Stimulated activated CD4-positive, alpha-beta T cell treated with anti-CD3 and anti-CD28 coated beads, Interleukin-1b, Interleukin-23, amount 100 ng/mL, for 48 hours (primary cell): Measurements from ENCODE around the gene TNMD.

Source experiments
- DNase-seq: peaks from one replicate; pipeline ENCODE4 v3.0.0-alpha.2; 2020

The TNMD gene

GRCh38 chrX:100645106-100645505, 60.4 kb downstream of the TNMD start:
- DNase-seq: no peak

DNA sequence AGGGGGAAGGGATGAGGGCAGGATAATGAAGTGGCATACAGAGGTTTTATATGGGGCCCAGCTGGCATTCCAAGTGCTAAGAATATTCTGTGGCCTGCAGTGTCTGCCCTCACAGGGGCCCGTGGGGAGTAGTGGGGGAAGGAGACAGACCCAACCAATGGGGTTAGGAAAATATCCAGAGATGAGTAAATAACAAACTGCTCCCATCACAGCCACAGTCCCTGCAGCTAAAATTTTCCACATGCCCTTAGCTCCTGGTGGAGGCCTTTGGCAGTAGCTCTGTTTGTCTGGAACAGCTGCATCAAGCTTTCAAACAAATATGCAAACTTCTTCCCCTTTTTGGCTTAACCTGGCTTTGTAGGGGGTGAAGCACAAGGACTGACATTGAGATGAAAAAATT, 62.4 kb downstream of the TNMD start:
- no peak for DNase-seq

GRCh38 chrX:100647739-100648138, 63.0 kb downstream of the TNMD start:
- no peak for DNase-seq

DNA sequence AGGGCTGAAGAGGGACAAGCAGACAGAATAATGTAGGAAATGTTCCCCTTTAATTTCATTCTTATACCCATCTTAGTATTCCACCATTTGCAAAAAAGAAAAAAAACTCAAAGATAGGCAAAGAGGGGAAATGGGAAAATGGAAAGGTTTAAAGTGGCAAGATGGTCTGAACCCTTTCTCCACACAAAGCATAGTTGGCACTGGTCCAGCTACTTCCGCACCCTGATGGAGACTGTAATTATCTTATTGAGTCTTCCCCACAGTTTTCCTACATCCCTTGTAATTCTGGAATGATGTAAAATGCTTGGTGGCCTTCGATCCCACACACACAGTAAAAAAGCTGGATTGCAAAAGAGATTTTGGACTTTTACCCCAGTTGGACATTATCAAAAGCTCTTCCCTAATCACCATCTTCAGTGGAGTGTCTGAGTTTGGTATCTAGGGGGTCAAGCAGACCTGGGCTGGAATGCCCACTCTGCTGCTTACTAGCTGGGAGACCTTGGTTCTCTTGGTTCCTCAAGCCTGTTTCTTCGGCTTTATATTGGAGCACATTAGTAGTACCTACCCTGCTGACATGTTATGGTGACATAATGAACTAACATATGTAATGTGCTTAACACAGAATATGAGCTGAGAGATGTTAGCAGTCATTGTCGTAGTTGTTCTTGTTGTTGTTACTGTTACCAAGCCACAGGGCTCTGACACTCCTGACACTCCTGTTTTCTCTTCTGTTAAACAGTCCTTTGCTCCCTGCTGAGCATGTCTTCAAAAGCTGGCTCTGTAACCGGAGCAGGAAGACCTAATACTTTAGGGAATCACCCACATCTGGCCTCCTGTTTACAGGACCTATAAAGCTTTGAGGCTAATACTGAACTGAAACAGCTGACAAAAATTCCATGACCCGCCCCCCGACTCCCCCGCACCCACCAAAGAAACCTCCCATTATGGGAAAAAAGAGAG, 64.0 kb downstream of the TNMD start:
- DNase-seq: no peak
